CD4-positive, alpha-beta T cell treated with Interleukin-17A for 1 hour (primary cell): Measurements from ENCODE around the gene CCDC12.

Experiments used
- DNase-seq: peaks from one replicate; pipeline ENCODE4 v3.0.0-alpha.2; 2020

The CCDC12 gene

GRCh38 chr3:47007482-47008233, 31.1 kb upstream of the CCDC12 start:
- DNase-seq: no peak

GRCh38 chr3:47007001-47007400, 30.5 kb upstream of the CCDC12 start:
- DNase-seq: no peak

GRCh38 chr3:47006145-47006651, 29.7 kb upstream of the CCDC12 start:
- no peak for DNase-seq

- DNase-seq: no peak
Observed at GRCh38 chr3:47005212-47006144, 28.9 kb upstream of the CCDC12 start.

GRCh38 chr3:47004369-47005211, 28.0 kb upstream of the CCDC12 start:
- no peak for DNase-seq

GRCh38 chr3:47003461-47004368, 27.2 kb upstream of the CCDC12 start:
- DNase-seq: no peak

- DNase-seq: no peak
Observed at GRCh38 chr3:47003056-47003410, 26.5 kb upstream of the CCDC12 start.

- DNase-seq: no peak
Observed at GRCh38 chr3:47002171-47003055, 25.9 kb upstream of the CCDC12 start.

GRCh38 chr3:47001731-47002170, 25.2 kb upstream of the CCDC12 start:
- DNase-seq: no peak

GRCh38 chr3:47000922-47001730, 24.6 kb upstream of the CCDC12 start:
- no peak for DNase-seq

- DNase-seq: no peak
Observed at GRCh38 chr3:47000198-47000815, 23.8 kb upstream of the CCDC12 start.

- no peak for DNase-seq
Observed at GRCh38 chr3:46999516-47000197, 23.1 kb upstream of the CCDC12 start.

- DNase-seq: no peak
Observed at GRCh38 chr3:46998852-46999515, 22.4 kb upstream of the CCDC12 start.

GRCh38 chr3:46998121-46998851, 21.7 kb upstream of the CCDC12 start:
- DNase-seq: peak; percentile 77

GRCh38 chr3:46997453-46998091, 21.0 kb upstream of the CCDC12 start:
- no peak for DNase-seq

GRCh38 chr3:46996689-46997452, 20.3 kb upstream of the CCDC12 start:
- no peak for DNase-seq
